GM12864 (cell line): ENCODE data around the gene AFF3.

Experiments used
- DNase-seq: peaks from one replicate; pipeline ENCODE4 v3.0.0-alpha.2; 2011; ENCODE audit warnings: low read depth
- H3K4me3 ChIP-seq: 2 replicates; pipeline ENCODE4 v1.5.1; 2011; ENCODE audit warnings: mild to moderate bottlenecking, low read depth, low read length, control low read depth
- CTCF ChIP-seq: IDR thresholded peaks from 2 replicates; pipeline ENCODE4 v1.5.1; 2011; ENCODE audit warnings: low read depth, mild to moderate bottlenecking, moderate library complexity, low read length, control low read depth, inconsistent platforms; ENCODE audit errors: missing control alignments

Gene AFF3

GRCh38 chr2:100015849-100016248 lies 126.5 kb downstream of the AFF3 start:
- H3K4me3 ChIP-seq, result no peak overlapping the region
- no peak for DNase-seq
- no peak for TF ChIP-seq CTCF

- TF ChIP-seq CTCF, result no peak
- DNase-seq, result no peak
- no peak overlapping the region for H3K4me3 ChIP-seq
Observed at GRCh38 chr2:100013892-100014677, 128.3 kb downstream of the AFF3 start.

GRCh38 chr2:100012561-100012960 lies 129.8 kb downstream of the AFF3 start:
- no peak for TF ChIP-seq CTCF
- no peak for DNase-seq
- no peak overlapping the region for H3K4me3 ChIP-seq

GRCh38 chr2:100011272-100011731 lies 131.1 kb downstream of the AFF3 start:
- no peak for TF ChIP-seq CTCF

GRCh38 chr2:100010606-100011005 lies 131.8 kb downstream of the AFF3 start:
- H3K4me3 ChIP-seq, result no peak overlapping the region
- no peak for TF ChIP-seq CTCF
- DNase-seq, result no peak

More at GRCh38 chr2:100011272-100011731, 131.1 kb downstream of the AFF3 start:
- H3K4me3 ChIP-seq, result no peak overlapping the region
- DNase-seq, result no peak

- no peak overlapping the region for H3K4me3 ChIP-seq
- DNase-seq, result no peak
- TF ChIP-seq CTCF, result no peak
Observed at GRCh38 chr2:100009743-100010142, 132.6 kb downstream of the AFF3 start.

- no peak overlapping the region for H3K4me3 ChIP-seq
- no peak for DNase-seq
- no peak for TF ChIP-seq CTCF
Observed at GRCh38 chr2:100008956-100009355, 133.4 kb downstream of the AFF3 start.
